Muscle layer of duodenum (tissue), 2 donors: Measurements from ENCODE around the gene UTS2.

Experiments used
- H3K27ac ChIP-seq: one replicate; pipeline ENCODE4 v1.7.0; 2013; ENCODE audit warnings: mild to moderate bottlenecking, low read length
- H3K27me3 ChIP-seq: one replicate; pipeline ENCODE4 v1.7.0; 2013; ENCODE audit warnings: low read depth, mild to moderate bottlenecking, control low read depth, low read length
- H3K36me3 ChIP-seq, 2 donors: one replicate each; pipeline ENCODE4 v1.7.0; 2013; ENCODE audit warnings: low read length in 2 of 2, control low read depth in 1 of 2, mild to moderate bottlenecking in 1 of 2; ENCODE audit not compliant: insufficient read depth in 2 of 2, control insufficient read depth in 1 of 2
- H3K4me1 ChIP-seq, 2 donors: one replicate each; pipeline ENCODE4 v1.7.0; 2013; ENCODE audit warnings: low read length in 2 of 2, mild to moderate bottlenecking in 2 of 2, control low read depth in 1 of 2, moderate library complexity in 1 of 2; ENCODE audit not compliant: insufficient read depth in 2 of 2, control insufficient read depth in 1 of 2
- H3K4me3 ChIP-seq, 2 donors: one replicate each; pipeline ENCODE4 v1.7.0; 2013; ENCODE audit warnings: low read length in 2 of 2, low read depth in 1 of 2, mild to moderate bottlenecking in 1 of 2
- H3K9me3 ChIP-seq, 2 donors: one replicate each; pipeline ENCODE4 v1.7.0; 2013; ENCODE audit warnings: low read length in 2 of 2, control low read depth in 1 of 2, mild to moderate bottlenecking in 1 of 2; ENCODE audit not compliant: control insufficient read depth in 1 of 2
- donor health status: healthy.

UTS2 gene

DNA sequence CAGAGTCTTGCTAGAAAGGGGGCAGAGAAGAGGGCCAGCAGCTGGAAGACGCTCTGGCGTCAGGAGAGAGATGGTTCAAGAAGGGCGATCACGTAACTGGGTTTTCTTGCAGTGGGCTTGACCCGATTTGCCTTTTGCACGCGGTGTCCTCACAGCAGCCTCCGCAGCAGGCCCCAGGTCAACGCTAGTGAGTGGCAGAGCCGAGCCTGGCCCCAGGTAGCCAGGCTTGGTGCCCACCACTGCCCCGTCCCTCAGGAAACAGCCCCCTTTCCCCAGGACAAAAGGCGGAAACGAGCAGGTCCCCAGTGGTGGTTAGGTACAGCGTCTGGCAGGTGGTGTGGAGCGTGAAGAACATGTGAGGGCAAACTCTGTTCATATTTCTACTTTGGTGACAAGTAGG lies 8.6 kb upstream of the UTS2 start:
- no peaks in the 10 kb centered on the region for H3K9me3 ChIP-seq
- no peak overlapping the region for H3K27ac ChIP-seq
- H3K4me3 ChIP-seq: no peak overlapping the region
- no peaks in the 10 kb centered on the region for H3K4me1 ChIP-seq
- no peaks in the 10 kb centered on the region for H3K27me3 ChIP-seq
- no peaks in the 10 kb centered on the region for H3K36me3 ChIP-seq

DNA sequence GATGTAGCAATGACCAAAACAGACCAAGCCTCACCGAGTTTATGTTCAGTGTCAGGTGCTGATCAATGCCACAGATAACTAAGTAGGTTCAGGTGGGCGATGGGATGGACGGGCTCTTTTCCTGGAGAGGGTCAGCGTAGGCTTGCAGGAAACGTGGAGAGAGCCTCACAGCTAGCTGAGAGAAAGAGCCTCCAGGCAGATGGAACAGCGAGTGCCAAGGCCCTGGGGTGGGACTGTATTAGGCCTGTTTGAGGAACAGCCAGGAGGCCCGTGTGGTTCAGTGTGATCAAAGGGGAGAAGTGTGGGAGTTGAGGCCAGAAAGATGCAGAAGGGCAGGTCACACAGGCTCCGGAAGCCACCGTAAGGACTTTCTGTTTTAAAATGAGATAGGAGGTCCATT lies 7.3 kb upstream of the UTS2 start:
- H3K27me3 ChIP-seq: no peaks in the 10 kb centered on the region
- no peak overlapping the region for H3K4me3 ChIP-seq
- H3K4me1 ChIP-seq: no peaks in the 10 kb centered on the region
- H3K27ac ChIP-seq: no peak overlapping the region
- no peaks in the 10 kb centered on the region for H3K9me3 ChIP-seq
- H3K36me3 ChIP-seq: no peaks in the 10 kb centered on the region

GRCh38 chr1:7859406-7859805 lies 6.5 kb upstream of the UTS2 start:
- Histone ChIP-seq H3K36me3 (no peaks in the 10 kb centered on the region), H3K27me3 (no peaks in the 10 kb centered on the region), H3K4me3 (no peak overlapping the region), H3K9me3 (no peaks in the 10 kb centered on the region), H3K4me1 (no peaks in the 10 kb centered on the region), H3K27ac (no peak overlapping the region)

DNA sequence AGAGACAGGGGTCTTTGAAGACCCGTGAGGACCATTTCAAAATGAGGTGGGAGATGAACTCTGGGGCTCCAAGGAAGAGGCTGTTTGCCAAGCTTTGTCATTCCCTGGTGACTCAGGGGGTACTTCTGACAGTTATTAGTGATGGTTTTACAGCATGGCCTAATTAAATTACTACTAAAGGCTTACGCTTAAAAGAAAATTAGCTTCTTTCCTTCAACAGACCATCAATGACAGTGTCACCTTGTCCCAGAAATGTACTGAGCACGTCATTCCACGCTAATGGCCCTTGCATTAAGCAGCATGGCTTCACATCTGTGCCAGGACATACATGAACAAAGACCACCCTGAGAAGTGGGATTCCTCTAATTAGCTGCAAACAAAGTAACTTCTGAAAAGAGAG lies 5.1 kb upstream of the UTS2 start:
- Histone ChIP-seq H3K4me1 (no peaks in the 10 kb centered on the region), H3K4me3 (no peak overlapping the region), H3K9me3 (no peaks in the 10 kb centered on the region)

GRCh38 chr1:7857000-7857399 lies 4.1 kb upstream of the UTS2 start:
- H3K4me3 ChIP-seq: no peak overlapping the region
- no peaks in the 10 kb centered on the region for H3K9me3 ChIP-seq
- H3K4me1 ChIP-seq: no peaks in the 10 kb centered on the region
- H3K27ac ChIP-seq: no peak overlapping the region
- no peaks in the 10 kb centered on the region for H3K27me3 ChIP-seq
- no peaks in the 10 kb centered on the region for H3K36me3 ChIP-seq

More for the DNA sequence above, 5.1 kb upstream of the UTS2 start:
- H3K27ac ChIP-seq: no peak overlapping the region
- no peaks in the 10 kb centered on the region for H3K36me3 ChIP-seq
- H3K27me3 ChIP-seq: no peaks in the 10 kb centered on the region

DNA sequence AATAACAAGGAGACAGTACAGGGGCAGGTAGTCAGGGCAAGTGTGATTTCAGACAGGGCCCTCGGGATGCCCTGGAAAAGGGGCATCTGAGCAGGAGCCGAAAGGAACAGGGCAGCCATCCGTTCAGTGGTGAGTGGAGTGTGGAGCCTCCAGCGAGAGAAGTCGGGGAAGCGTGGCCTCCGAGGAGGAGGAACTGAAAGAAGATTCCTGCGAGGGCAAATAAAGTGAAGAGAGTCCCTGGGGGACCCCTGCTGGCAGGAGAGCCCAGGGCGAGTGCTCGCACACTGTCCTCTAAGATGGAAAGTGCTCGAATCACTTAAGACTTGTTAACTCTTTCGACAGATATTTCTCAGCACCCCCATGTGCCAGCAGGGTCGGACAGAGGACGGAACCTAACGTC lies 3.5 kb upstream of the UTS2 start:
- no peak overlapping the region for H3K27ac ChIP-seq
- H3K36me3 ChIP-seq: no peaks in the 10 kb centered on the region

DNA sequence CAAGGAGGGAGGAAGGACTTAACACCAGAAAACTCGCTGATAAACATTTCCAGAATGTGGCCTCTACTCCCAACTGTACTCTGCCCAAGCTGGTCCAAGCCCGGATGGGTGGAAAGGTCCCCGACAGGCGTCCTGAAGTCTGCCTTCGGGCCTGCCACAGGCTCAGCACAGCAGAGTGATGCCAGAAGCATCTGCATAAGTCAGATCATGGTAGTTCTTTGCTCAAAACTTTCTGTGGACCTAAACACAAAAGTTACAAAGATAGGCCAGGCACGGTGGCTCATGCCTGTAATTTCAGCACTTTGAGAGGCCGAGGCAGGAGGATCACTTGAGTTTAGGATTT lies 790 bp upstream of the UTS2 start:
- no peaks in the 10 kb centered on the region for H3K27me3 ChIP-seq
- no peaks in the 10 kb centered on the region for H3K9me3 ChIP-seq
- H3K27ac ChIP-seq: no peak overlapping the region
- H3K4me1 ChIP-seq: no peaks in the 10 kb centered on the region
- no peak overlapping the region for H3K4me3 ChIP-seq
- no peaks in the 10 kb centered on the region for H3K36me3 ChIP-seq

More for the DNA sequence above, 3.5 kb upstream of the UTS2 start:
- no peaks in the 10 kb centered on the region for H3K4me1 ChIP-seq
- no peak overlapping the region for H3K4me3 ChIP-seq
- H3K9me3 ChIP-seq: no peaks in the 10 kb centered on the region
- H3K27me3 ChIP-seq: no peaks in the 10 kb centered on the region

DNA sequence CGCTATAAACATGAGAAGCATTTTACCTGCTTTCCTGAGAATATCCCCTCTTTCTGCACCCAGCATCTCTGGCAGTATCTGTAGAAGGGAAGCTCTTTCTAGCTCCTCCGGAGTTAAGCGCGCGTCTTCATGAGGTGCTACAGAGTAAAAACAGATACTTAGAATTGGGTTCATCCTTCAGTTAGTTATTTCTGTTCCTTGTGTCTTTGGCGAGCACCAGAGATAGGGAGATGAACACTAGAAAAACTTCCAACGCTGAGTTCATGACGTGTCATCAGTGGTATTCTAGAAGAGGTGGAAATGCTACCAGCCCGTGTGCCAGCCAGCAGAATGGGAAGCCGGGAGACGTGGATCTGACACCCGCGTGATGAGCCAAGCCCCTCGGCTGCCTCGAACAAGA lies 2.1 kb downstream of the UTS2 start:
- Histone ChIP-seq H3K4me3 (no peak overlapping the region), H3K27me3 (no peaks in the 10 kb centered on the region), H3K27ac (no peak overlapping the region), H3K4me1 (peaks cover 0 to 9% of the 10 kb centered on the region in 2 donors), H3K36me3 (no peaks in the 10 kb centered on the region), H3K9me3 (no peaks in the 10 kb centered on the region)

- Histone ChIP-seq H3K9me3 (no peaks in the 10 kb centered on the region), H3K36me3 (peaks cover 7 to 28% of the 10 kb centered on the region in 2 donors), H3K4me1 (peaks cover 0 to 9% of the 10 kb centered on the region in 2 donors), H3K27me3 (no peaks in the 10 kb centered on the region), H3K27ac (no peak overlapping the region), H3K4me3 (no peak overlapping the region)
Measured at GRCh38 chr1:7847599-7847998, 5.3 kb downstream of the UTS2 start.

- no peaks in the 10 kb centered on the region for H3K9me3 ChIP-seq
Measured at GRCh38 chr1:7846656-7847055, 6.2 kb downstream of the UTS2 start.

DNA sequence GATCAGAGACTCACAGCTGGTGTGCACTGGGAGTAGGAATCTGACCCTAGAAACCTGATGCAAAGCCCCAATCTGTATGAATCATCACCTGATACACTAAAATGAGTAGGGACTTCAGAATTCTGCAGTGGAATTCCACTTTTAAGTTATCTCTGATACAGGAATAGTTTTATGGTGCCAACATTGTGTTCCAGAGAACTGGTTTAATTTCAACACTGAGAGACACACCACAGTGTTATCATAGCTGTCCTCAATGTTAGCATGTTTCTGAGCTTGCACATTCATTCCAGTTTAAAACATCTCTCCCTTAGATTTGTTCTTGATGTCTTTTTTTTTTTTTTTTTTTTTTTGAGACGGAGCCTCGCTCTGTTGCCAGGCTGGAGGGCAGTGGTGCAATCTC lies 7.1 kb downstream of the UTS2 start:
- Histone ChIP-seq H3K4me1 (peaks cover 0 to 9% of the 10 kb centered on the region in 2 donors), H3K36me3 (peaks cover 9 to 38% of the 10 kb centered on the region in 2 donors), H3K27ac (no peak overlapping the region), H3K4me3 (no peak overlapping the region), H3K27me3 (no peaks in the 10 kb centered on the region), H3K9me3 (no peaks in the 10 kb centered on the region)

More at GRCh38 chr1:7846656-7847055, 6.2 kb downstream of the UTS2 start:
- Histone ChIP-seq H3K27ac (no peak overlapping the region), H3K4me1 (peaks cover 0 to 9% of the 10 kb centered on the region in 2 donors), H3K4me3 (no peak overlapping the region), H3K27me3 (no peaks in the 10 kb centered on the region), H3K36me3 (peaks cover 9 to 34% of the 10 kb centered on the region in 2 donors)

GRCh38 chr1:7842517-7842916 lies 10.3 kb downstream of the UTS2 start:
- H3K36me3 ChIP-seq: peaks cover 27 to 69% of the 10 kb centered on the region in 2 donors
- H3K9me3 ChIP-seq: peaks cover 7 to 17% of the 10 kb centered on the region in 2 donors
- H3K27me3 ChIP-seq: no peaks in the 10 kb centered on the region

More at GRCh38 chr1:7842517-7842916, 10.3 kb downstream of the UTS2 start:
- Histone ChIP-seq H3K27ac (no peak overlapping the region), H3K4me3 (no peak overlapping the region), H3K4me1 (peaks cover 0 to 6% of the 10 kb centered on the region in 2 donors)
